ENCODE measurements around the gene PPP1R3G. TPM values are rescaled to one million over a fixed set of nuclear protein-coding genes. Genes with fewer than 3 reads are reported as not detected.
"Not testable (repeated sequence)": the region's sequence is repeated elsewhere in the genome, so short reads cannot be mapped to it uniquely, and the experiment has no call there.

PPP1R3G gene
- polyA plus RNA-seq (2013, experiment 1 of 2; ENCODE audit: insufficient read length): 0.56 TPM
- 0.57 TPM for polyA plus RNA-seq (2013, experiment 2 of 2; ENCODE audit: insufficient read length)

- DNase-seq: peak; percentile 63
Measured at GRCh38 chr6:5084781-5085647, at the start of gene PPP1R3G. Gene PPP1R3G (plus strand): TSS chr6:5085341. CDS start chr6:5085486, 145 bp downstream.

- DNase-seq: peak; percentile 62
Measured at GRCh38 chr6:5036269-5036668, 48.9 kb upstream of the PPP1R3G start.

- DNase-seq: no peak
Measured at GRCh38 chr6:5041955-5042354, 43.2 kb upstream of the PPP1R3G start.

- DNase-seq: no peak
Measured at GRCh38 chr6:5042436-5042835, 42.7 kb upstream of the PPP1R3G start.

GRCh38 chr6:5044866-5045265 lies 40.3 kb upstream of the PPP1R3G start:
- DNase-seq: peak; percentile 28

- DNase-seq: no peak
Measured at GRCh38 chr6:5045416-5045815, 39.7 kb upstream of the PPP1R3G start.

- DNase-seq: no peak
Measured at GRCh38 chr6:5046430-5046829, 38.7 kb upstream of the PPP1R3G start.

- DNase-seq: no peak
Measured at GRCh38 chr6:5050009-5050408, 35.1 kb upstream of the PPP1R3G start.

- no peak for DNase-seq
Measured at GRCh38 chr6:5051394-5051793, 33.7 kb upstream of the PPP1R3G start.

- DNase-seq: peak; percentile 58
Measured at GRCh38 chr6:5053038-5053437, 32.1 kb upstream of the PPP1R3G start.

GRCh38 chr6:5053864-5054244 lies 31.3 kb upstream of the PPP1R3G start:
- no peak for DNase-seq

GRCh38 chr6:5054245-5054873 lies 30.8 kb upstream of the PPP1R3G start:
- DNase-seq: peak; percentile 90

GRCh38 chr6:5055118-5055517 lies 30.0 kb upstream of the PPP1R3G start:
- no peak for DNase-seq

- DNase-seq: peak; percentile 19
Measured at GRCh38 chr6:5058254-5058653, 26.9 kb upstream of the PPP1R3G start.

GRCh38 chr6:5059036-5059896 lies 25.9 kb upstream of the PPP1R3G start:
- DNase-seq: no peak

GRCh38 chr6:5060439-5060838 lies 24.7 kb upstream of the PPP1R3G start:
- not testable (repeated sequence) for DNase-seq

- no peak for DNase-seq
Measured at GRCh38 chr6:5061152-5061551, 24.0 kb upstream of the PPP1R3G start.

- no peak for DNase-seq
Measured at GRCh38 chr6:5063617-5064016, 21.5 kb upstream of the PPP1R3G start.

- no peak for DNase-seq
Measured at GRCh38 chr6:5066456-5067093, 18.6 kb upstream of the PPP1R3G start.

- DNase-seq: no peak
Measured at GRCh38 chr6:5067305-5067704, 17.8 kb upstream of the PPP1R3G start.

- DNase-seq: no peak
Measured at GRCh38 chr6:5068153-5068751, 16.9 kb upstream of the PPP1R3G start.

GRCh38 chr6:5071216-5071615 lies 13.9 kb upstream of the PPP1R3G start:
- no peak for DNase-seq

Data from fibroblast of skin of back (primary cell).